NCI-H1436 treated with DMSO at 0.1 percent for 48 hours (cell line): ENCODE measurements around the gene NPPB.

ENCODE experiments used
- DNase-seq: peaks from one replicate; lab custom pipeline; 2025; lab: John Stamatoyannopoulos, UW

The NPPB gene

DNA sequence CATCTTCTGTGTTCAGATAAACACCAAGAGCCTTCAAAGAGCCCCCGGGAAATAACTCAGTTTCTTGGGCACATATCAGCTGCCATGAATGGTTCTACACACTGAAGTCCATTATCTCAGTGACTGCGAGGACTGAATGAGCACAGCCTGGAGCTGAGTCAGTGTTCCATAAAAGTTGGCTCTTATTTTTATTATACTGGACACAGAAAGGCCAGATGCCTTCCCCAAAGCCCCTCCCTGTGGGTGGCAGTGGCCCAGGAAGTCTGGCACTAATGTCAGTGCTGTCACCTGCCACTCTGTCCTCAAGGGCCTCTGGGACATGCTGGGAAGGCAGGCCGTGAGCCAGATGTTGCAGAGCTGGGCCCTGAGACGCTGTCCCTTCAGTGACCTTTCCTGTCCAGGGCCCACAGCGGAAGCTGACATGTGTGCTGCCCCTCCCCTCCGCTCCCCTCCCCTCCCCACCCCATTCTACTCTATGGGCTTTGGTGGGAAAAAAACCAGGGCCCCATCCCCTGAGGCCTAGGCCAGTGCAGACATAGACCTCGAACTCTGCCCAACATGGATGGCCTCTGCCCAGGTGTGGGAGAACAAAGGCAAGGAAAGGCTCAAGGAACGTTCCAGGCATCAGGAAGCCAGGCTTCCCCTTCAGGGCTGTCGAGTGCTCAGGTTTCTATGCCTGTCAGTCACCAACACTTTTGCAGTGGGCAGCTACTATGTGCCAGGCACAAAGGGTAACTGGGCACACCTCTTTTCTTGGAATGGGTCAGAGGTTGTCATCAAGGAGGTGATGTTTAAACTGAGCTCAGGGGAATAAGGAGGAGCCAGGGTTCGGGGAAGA lies 22.4 kb upstream of the NPPB start:
- DNase-seq, result no peak

DNA sequence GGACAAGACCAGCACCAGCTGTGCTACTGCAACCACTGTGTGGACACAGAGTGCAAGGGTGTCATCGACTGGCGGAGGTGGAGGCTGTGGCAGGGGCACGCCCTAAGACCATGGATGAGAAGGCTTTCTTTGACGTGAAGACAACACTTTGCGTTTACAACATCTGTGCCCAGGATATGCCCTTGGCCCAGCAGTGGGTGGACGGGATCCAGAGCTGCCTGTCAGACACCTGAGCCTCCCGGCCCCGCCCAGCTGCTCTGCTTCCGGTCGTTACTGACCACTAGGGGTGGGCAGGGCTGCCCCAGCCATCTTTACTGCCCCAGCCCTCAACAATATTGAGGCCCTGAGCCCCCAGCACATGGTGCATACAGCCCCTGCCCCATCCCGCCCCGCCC lies 21.4 kb upstream of the NPPB start:
- no peak for DNase-seq

- DNase-seq, result no peak
Observed at GRCh38 chr1:11879311-11880180, 20.8 kb upstream of the NPPB start.

GRCh38 chr1:11878891-11879190 lies 20.1 kb upstream of the NPPB start:
- DNase-seq, result no peak

DNA sequence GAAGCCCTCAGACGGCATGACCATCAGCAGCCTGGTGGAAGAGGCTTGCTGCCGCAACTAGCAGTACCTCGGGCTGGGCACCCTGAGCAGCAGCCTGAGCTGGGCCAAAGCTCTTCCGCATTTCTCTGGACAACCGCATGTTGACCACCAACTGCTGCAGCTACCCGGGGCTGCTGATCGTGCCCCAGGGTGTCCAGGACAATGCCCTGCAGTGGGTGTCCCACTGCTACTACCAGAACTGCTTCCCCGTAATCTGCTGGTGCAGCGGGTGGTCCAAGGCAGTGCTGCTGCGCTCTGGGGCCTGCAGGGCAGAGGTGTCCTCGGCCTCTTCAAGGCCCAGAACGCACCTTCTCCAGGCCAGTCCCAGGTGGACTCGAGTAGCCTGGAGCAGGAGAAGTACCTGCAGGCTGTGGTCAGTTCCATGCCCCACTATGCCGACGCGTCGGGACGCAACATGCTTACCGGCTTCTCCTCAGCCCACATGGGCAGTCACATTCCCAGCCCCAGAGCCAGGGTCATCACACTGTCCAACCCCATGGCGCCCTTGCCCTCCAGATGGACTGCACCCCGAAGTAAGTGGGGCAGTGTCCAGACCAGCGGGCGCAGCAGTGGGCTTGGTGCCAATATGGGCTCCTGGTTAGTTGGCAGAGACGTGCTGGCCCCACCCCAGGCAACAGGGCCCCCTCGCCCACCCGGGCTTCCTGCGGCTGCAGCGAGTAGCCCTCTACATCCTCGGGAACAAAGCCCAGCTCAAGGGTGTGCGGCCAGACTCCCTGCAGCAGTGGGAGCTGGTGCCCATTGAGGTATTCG lies 19.5 kb upstream of the NPPB start:
- no peak for DNase-seq

DNA sequence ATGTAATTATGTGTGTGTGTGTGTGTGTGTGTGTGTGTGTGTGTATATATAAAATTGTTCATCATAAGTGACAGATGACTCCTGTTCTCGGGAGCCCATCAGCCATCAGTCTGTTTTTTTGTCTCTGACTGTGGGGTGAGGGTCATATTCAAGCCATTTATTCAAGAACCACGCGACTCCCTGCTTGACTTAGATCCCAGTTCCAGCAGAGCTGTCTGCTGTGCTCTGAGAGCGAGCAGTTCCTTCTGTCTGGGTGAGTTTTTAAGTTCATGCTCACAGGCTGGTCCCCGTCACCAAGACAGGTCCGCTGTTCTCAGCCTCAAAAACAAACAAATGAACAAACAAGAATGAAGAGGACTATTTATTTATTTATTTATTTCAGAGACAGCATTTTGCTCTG lies 18.3 kb upstream of the NPPB start:
- DNase-seq, result no peak

DNA sequence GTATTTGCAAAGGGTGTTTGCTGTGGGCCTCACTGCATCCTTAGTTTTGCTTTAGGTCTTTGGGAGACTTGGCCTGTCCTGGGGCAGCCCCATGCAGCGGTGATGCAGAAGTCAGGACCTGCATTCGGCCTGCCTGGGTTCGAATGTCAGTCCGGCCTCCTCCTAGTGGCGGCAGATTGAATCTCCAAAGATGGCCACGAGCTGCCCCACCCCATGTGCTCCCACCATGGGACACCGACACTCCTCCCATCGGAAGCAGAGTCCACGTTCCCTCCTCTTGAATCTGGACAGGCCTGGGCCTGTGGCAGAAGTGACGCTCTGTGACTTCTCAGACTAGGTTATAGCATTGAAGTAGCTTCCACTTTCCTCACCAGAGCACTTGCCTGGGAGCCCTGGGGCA lies 16.3 kb upstream of the NPPB start:
- DNase-seq, result no peak

DNA sequence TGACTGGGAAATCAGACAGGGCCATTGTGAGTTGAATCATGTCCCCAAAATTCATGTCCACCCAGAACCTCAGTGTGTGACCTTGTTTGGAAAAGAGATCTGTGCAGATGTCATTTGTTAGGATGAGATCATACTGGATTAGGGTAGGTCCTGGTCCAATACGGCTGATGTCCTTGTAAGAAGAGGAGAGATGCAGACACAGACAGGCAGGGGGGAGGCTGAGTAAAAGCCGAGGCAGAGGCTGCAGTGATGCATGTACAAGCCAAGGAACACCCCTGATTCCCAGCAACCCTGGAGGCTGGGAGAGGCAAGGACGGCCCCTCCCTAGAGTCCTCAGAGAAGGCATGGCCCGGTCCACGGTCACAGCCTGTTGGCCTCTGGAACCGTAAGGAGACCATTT lies 15.9 kb upstream of the NPPB start:
- DNase-seq, result no peak

- no peak for DNase-seq
Observed at GRCh38 chr1:11874258-11874562, 15.5 kb upstream of the NPPB start.

DNA sequence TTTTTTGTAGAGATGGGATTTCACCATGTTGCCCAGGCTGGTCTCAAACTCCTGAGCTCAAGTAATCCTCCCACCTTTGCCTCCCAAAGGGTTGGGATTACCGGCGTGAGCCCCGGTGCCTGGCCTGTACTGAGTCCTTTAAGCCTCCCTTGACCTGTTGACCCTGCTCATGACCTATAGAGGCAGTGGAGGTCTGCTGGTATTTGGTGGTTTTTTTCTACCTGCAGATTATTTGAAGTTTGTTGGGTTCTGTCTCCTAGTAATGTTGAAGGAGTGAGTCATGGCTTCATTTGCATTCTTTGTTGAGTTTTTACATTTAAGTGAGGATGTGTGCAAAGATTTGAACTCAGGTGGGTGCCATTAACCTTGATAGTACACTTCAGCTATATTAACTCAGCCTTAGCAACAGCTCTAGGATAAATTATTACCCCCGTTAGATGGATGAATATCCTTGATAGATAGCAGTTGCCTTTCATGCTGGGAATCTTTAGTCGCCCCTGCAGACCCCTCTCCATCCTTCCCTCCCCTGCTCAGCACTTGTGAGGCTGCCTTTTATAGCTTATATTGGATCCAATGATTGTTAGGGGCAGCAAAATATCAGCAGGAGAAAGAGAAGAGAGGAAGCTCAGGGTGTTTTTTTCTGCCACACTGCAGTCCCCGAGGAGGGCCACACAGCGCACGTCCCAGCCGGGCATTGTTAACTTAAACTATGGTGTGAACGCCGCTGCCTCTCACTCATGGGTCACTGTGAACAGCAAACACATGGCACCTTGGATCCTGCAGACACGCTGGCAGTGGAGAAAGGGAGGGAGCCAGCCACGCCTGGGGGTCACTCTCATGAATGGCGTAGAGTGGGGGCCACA lies 14.9 kb upstream of the NPPB start:
- DNase-seq, result no peak

DNA sequence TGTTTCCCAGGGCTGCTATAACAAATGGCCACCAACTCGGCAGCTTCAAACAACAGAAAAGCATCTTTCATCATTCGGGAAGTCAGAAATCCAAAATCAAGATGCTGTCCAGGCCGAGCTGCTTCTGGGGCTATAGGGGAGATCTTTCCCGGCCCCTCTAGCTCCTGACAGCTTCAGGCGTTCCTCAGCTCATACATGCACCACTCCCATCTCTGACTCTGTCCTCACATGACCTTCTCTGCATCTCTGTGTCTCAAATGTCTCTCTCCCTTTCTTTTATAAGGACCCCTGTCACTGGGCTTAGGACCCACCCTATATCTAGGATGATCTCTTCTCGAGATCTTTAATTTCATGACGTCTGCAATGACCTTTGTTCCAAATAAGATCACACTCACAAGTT lies 13.8 kb upstream of the NPPB start:
- no peak for DNase-seq

GRCh38 chr1:11869650-11870207 lies 11.0 kb upstream of the NPPB start:
- DNase-seq, result no peak

GRCh38 chr1:11869104-11869503 lies 10.4 kb upstream of the NPPB start:
- DNase-seq, result no peak

GRCh38 chr1:11868331-11868980 lies 9.7 kb upstream of the NPPB start:
- DNase-seq, result no peak

- DNase-seq, result no peak
Observed at GRCh38 chr1:11862890-11863289, 4.1 kb upstream of the NPPB start.

DNA sequence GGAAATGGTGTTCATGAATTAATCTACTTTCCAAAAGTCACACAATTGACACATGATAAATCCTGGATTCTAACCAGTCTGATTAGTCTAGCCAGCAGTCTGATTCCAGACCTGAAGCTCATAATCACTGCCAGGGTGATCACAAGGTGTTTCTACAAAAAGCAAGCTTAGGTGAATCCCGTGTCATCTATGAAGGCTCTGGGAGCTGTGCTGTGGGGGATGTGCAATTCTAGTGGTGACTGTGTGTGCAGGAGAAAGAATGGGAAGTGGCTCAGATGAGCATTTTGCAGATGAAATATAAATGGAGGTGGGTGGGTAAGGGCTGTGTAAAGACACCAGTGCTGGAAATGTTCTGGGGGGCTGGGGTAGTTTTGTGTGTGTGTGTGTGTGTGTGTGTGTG lies 1.8 kb upstream of the NPPB start:
- no peak for DNase-seq

DNA sequence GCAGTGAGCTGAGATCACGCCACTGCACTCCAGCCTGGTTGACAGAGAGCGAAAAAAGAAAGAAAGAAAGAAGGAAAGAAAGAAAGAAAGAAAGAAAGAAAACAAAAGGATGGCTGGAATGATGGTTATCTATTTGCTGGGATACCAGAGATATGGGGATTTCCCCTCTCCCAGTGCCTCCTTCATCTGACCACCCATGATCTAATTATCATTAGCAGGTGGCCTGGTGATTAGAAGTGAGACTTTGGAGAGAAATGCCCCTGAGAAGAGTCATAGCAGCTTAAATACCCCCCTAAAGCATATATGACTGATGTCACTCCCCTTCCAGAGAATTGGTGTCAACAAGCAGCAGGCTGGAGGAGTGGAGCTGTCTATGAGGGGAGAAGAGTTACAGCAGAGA lies 1.3 kb upstream of the NPPB start:
- DNase-seq, result no peak

GRCh38 chr1:11858968-11859871 lies 475 bp upstream of the NPPB start:
- no peak for DNase-seq

GRCh38 chr1:11858158-11858557 lies 587 bp downstream of the NPPB start:
- DNase-seq, result no peak
